ENCODE data around the gene TSPY9.
"Not testable (repeated sequence)": the region's sequence is repeated elsewhere in the genome, so short reads cannot be mapped to it uniquely, and the experiment has no call there.

TSPY9 gene, protein sequence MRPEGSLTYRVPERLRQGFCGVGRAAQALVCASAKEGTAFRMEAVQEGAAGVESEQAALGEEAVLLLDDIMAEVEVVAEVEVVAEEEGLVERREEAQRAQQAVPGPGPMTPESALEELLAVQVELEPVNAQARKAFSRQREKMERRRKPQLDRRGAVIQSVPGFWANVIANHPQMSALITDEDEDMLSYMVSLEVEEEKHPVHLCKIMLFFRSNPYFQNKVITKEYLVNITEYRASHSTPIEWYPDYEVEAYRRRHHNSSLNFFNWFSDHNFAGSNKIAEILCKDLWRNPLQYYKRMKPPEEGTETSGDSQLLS

GRCh38 chrY:9486967-9487366 is at the start of gene TSPY9:
TSPY9 (plus strand) TSS chrY:9487267; CDS start chrY:9487313, 46 bp downstream.
- not testable (repeated sequence) for DNase-seq

GRCh38 chrY:9466655-9467054 is 20.4 kb upstream of the TSPY9 start, which contains the start of gene TSPY1:
TSPY1 (plus strand) TSS chrY:9466955; CDS start chrY:9467001, 46 bp downstream.
- DNase-seq: not testable (repeated sequence)

GRCh38 chrY:9504396-9504795 is 17.3 kb downstream of the TSPY9 start:
- not testable (repeated sequence) for DNase-seq

- DNase-seq: not testable (repeated sequence)
Observed at GRCh38 chrY:9516287-9516686, 29.2 kb downstream of the TSPY9 start.

DNA sequence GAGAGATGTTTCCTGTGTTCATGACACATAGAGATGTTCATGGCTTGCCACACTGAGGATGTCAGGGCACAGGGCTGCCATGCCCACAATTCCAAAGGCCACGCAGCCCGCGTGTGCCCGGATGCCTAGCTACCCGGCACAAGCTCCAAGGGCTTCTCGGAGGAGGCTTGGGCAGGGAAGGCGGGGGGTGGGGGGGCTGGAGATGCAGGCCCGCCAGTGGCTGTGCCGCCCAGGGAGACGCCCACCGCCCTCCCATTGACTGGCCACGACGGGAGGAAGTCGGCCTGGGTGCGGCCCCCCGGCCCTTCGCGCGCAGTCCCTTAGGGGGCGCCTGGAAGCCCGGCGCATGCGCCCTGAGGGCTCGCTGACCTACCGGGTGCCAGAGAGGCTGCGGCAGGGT is 40.5 kb downstream of the TSPY9 start, which contains the start of gene TSPY10:
Gene TSPY10 (plus strand): TSS at position 301 of the 400 bp plus-strand sequence. CDS start 46 bp downstream, at position 347.
- DNase-seq: not testable (repeated sequence)
